Measurements from ENCODE around the gene ARFRP1.

GRCh38 chr20:63743210-63743970, 35.6 kb upstream of the ARFRP1 start:
- TF ChIP-seq CTCF (IDR thresholded peaks at IDR 0.05) = no peak
- TF ChIP-seq ZFX (IDR thresholded peaks at IDR 0.05; ENCODE audit: borderline replicate concordance) = no peak
